Measurements from ENCODE around the gene COL12A1. TPM values are rescaled to one million over a fixed set of nuclear protein-coding genes. Genes with fewer than 3 reads are reported as not detected.

COL12A1 gene
- total and polyA plus RNA-seq, 2 donors (not counting 3 experiments of a cell fraction or from before 2014, with no cell fraction given): 48.5 to 89.1 TPM

GRCh38 chr6:75221116-75221515, 15.3 kb upstream of the COL12A1 start:
- no TSS peak for BruUV-seq (replicated peaks)
- POLR2A ChIA-PET: no interaction called here

More at GRCh38 chr6:75221116-75221515, 15.3 kb upstream of the COL12A1 start:
- TF ChIP-seq GATA2 (IDR thresholded peaks at IDR 0.05; ENCODE audit: insufficient read depth, insufficient read length, low read depth, low read length) (no peak), MYC (IDR thresholded peaks at IDR 0.05; ENCODE audit: low read depth, low read length) (no peak), POLR2A (IDR thresholded peaks at IDR 0.05; ENCODE audit: low read depth, low read length) (no peak), JUN (IDR thresholded peaks at IDR 0.05; ENCODE audit: borderline replicate concordance, insufficient read depth, insufficient read length, low read depth) (no peak), MAX (IDR thresholded peaks at IDR 0.05; ENCODE audit: insufficient read depth, insufficient read length) (no peak), CTCF (IDR thresholded peaks at IDR 0.05; ENCODE audit: extremely low read depth in 1 of 2, insufficient read depth in 1 of 2, low read depth in 1 of 2, low read length in 2 of 2) (no peak), POLR2AphosphoS5 (IDR thresholded peaks at IDR 0.05; ENCODE audit: insufficient read depth, low read depth, low read length) (no peak), FOS (IDR thresholded peaks at IDR 0.05; ENCODE audit: borderline replicate concordance, insufficient read depth, low read length) (no peak), EZH2 (IDR thresholded peaks at IDR 0.05; ENCODE audit: borderline replicate concordance, low read depth, low read length, severe bottlenecking) (no peak)
- Histone ChIP-seq H3K9me3 (replicated peaks; ENCODE audit: control insufficient read depth, insufficient read depth, low read length) (no peaks in the 10 kb centered on the region), H3K27me3 (ENCODE audit: control insufficient read depth in 2 of 2, insufficient read depth in 2 of 2, low read length in 2 of 2) (peaks cover 4 to 10% of the 10 kb centered on the region in 2 experiments), H3K9me1 (replicated peaks; ENCODE audit: control insufficient read depth, extremely low read depth, insufficient read depth, low read length) (no peaks in the 10 kb centered on the region), H3K79me2 (ENCODE audit: control insufficient read depth, insufficient read depth, low read length) (no peaks in the 10 kb centered on the region), H3K4me3 (replicated peaks in 1 of 3; ENCODE audit: insufficient read depth in 1 of 3, low read depth in 1 of 3, low read length in 3 of 3) (no peak overlapping the region), H3K4me1 (ENCODE audit: control insufficient read depth, extremely low read depth, insufficient read depth, low read length) (peaks cover 5% of the 10 kb centered on the region), H3K9ac (replicated peaks; ENCODE audit: extremely low read depth, insufficient read depth, low read length) (no peak overlapping the region), H3K27ac (ENCODE audit: insufficient read depth, low read depth, low read length) (no peak overlapping the region), H4K20me1 (replicated peaks; ENCODE audit: control insufficient read depth, extremely low read depth, insufficient read depth, low read length) (no peaks in the 10 kb centered on the region), H3K4me2 (ENCODE audit: insufficient read depth, low read length) (no peak overlapping the region), H3K36me3 (ENCODE audit: control insufficient read depth in 2 of 2, extremely low read depth in 1 of 2, insufficient read depth in 2 of 2, low read length in 2 of 2) (no peaks in the 10 kb centered on the region), H2AFZ (ENCODE audit: low read depth, low read length) (no peak overlapping the region)
- intact Hi-C loops (cut with micrococcal nuclease) (no loop called here), dilution Hi-C loops (cut with MboI; ENCODE audit: extremely low pct_ligation_motif_present, low sequenced_read_pairs) (no loop called here)
- FAIRE-seq: no peak
- CTCF ChIA-PET: interaction anchor here (1.5 to 2.3 kb wide), 3 partner anchors 9 to 1482 kb away, joined by 5 to 41 read pairs (median 5); no protein-coding TSS in a partner anchor
- no peak for DNase-seq (ENCODE audit: low read depth, low spot score)

Data from endothelial cell of umbilical vein (primary cell).